GM13977 (cell line): ENCODE data around the gene CTBP2.
A peak's percentile ranks its signal among the peaks of the same experiment; 100 is the strongest.

Source experiments
- DNase-seq: peaks from one replicate; pipeline ENCODE4 v3.0.0; 2012; ENCODE audit warnings: low spot score
- in situ Hi-C: fragments of 300-500 bp; cut with MboI; formaldehyde crosslinking; loops from one replicate; pipeline ENCODE4 v1.12.0; 2022; ENCODE audit warnings: low sequenced_read_pairs, low pct_unique_long_range_greater_than_20kb, mixed read lengths, inconsistent platforms; ENCODE audit not compliant: unreplicated experiment
- TF ChIP-seq, protein P1 (sequence below): IDR thresholded peaks from 2 replicates; pipeline ENCODE4 v1.5.1; 2012; ENCODE audit warnings: mild to moderate bottlenecking, control low read depth; ENCODE audit not compliant: insufficient read depth; ENCODE audit errors: extremely low read depth, missing control alignments

CTBP2 gene

DNA sequence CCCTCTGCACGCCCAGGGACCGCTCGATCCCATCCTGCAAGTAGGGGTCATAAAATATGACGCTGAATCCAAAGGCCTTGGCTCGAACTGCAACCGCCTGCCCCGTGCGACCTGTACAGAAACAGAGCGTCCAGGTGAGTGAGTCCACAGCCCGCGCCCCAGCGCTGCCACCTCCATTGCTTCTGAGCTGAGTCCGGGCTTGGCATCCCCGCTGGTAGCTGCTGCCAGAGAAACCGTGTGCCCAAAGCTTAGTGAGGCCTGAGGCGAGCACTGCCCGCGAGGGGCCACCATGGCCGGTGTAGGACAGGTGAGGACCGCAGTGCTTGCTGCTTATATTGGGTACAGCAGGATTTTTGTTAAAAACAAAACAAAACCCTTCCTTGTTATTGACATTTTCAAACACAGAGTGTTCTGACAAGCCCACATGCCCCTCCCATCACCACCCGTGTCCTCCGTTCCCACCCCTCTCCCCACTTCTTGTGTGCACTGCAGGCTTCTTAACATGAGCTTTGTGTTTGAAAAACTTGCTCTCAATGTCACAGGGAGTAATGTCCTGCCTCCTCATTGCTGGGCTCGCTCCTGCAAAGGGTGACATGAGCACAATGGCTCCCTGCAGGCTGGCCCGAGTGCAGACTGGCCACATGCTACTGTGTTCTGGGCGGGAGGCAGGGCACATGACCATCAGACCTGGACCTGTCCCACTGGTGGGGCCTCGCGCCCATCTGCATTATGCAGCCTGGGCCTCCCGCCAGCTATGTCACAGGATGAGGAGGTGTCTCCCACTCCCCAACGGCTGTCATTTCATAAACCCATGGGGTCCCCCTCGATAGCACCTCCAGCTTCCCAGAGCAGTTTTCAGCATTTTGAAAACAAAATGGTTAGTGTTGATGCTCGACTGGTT is 165.5 kb downstream of the CTBP2 start:
- TF ChIP-seq, protein P1, sequence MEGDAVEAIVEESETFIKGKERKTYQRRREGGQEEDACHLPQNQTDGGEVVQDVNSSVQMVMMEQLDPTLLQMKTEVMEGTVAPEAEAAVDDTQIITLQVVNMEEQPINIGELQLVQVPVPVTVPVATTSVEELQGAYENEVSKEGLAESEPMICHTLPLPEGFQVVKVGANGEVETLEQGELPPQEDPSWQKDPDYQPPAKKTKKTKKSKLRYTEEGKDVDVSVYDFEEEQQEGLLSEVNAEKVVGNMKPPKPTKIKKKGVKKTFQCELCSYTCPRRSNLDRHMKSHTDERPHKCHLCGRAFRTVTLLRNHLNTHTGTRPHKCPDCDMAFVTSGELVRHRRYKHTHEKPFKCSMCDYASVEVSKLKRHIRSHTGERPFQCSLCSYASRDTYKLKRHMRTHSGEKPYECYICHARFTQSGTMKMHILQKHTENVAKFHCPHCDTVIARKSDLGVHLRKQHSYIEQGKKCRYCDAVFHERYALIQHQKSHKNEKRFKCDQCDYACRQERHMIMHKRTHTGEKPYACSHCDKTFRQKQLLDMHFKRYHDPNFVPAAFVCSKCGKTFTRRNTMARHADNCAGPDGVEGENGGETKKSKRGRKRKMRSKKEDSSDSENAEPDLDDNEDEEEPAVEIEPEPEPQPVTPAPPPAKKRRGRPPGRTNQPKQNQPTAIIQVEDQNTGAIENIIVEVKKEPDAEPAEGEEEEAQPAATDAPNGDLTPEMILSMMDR = no peak
- in situ Hi-C loops = no loop called here
- peak; percentile 16 for DNase-seq

DNA sequence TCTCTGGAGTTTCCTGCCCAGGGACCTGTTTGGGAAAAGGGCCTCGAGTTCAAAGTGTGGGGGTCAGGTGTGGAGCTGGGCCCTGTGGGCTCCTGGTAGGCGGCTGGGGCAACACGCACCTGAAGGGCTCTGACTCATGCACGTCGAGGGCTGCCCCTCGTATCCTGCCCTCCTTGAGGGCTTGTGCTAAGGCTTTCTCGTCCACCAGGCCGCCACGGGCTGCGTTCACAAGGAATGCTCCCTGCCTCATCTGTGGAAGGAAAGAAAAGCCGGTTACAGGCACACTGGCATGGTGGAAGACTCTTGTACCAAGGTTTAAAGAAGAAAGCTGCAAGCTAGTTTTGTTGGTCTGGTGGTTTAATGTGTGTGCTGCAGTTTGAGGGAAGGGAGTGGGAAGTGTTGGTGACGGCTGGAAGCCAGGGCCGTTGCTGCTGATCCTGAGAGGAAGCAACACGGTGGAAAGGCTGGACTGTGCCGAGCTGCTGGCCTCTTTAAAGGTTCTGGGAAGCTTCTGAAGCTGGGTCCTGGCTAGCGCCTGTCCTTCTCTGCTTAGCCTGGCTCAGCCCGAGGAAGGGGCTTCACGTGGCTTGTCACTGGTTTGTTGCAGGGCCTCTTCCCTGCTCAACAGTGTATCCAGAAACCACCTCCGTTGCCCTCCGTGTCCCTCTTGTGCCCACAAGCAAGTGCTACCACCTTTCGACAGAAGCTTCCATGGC is 166.5 kb downstream of the CTBP2 start:
- no peak for DNase-seq
- TF ChIP-seq, protein P1 = no peak
- in situ Hi-C loops = no loop called here

DNA sequence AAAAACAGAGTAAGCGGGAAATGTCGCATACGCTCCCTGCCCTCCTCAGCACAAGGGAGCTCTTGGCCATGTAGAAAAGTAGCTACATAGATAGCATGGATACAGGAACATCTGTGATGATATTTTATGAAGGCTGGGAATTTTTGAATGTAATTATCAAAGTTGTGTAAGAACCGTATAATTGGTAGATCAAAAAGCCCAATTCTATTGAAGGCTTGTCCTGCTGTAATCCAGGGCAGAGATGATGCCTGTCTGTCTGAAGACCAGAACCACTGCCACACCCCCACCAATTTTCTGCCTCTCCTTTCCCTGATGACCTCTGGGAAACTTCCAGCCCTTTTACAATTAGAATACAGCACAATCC is 167.0 kb downstream of the CTBP2 start:
- in situ Hi-C loops = no loop called here
- no peak for DNase-seq
- TF ChIP-seq, protein P1 = no peak

DNA sequence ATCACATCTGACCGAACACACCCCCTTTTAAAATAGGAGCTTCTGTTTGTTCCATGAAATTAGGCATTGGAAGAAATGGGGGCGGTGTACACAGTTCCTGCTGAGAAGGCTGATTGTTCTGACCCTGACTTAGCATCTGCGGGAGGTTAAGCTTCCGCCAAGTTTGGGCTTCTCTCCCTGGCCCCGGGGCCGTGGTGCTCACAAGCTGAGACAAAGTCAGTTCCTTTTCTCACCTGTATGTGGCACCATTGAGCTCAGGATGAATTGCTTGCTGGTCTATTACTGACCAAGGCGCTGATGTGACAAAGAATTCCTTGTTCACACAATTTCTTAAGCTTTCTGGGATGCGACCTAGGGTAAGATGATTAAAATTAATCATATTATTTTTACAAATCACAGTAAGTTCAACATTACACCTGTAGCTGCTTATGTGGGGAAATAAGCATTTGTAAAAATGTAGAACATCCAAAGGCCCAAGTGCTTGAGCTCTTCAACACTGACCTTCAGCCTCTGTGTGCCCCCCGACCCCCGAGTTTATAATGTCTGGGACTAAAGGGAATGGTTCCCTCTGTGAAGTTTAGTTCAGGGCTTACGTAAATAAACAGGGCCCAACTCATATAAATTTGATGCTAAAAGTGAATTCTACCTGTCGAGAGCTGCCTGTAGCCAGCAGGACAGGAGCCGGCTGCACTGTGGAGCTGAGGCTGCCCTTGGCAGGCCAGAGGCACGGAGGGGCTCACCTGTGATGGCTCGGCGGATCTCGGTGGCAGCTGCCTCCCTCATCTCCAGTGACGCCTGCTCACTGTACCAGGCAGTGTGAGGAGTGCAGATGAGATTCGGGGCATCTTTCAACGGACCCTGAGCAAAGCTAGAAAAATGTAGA is 167.7 kb downstream of the CTBP2 start:
- in situ Hi-C loops = no loop called here
- peak; percentile 20 for DNase-seq
- TF ChIP-seq, protein P1 = peak; percentile 42

DNA sequence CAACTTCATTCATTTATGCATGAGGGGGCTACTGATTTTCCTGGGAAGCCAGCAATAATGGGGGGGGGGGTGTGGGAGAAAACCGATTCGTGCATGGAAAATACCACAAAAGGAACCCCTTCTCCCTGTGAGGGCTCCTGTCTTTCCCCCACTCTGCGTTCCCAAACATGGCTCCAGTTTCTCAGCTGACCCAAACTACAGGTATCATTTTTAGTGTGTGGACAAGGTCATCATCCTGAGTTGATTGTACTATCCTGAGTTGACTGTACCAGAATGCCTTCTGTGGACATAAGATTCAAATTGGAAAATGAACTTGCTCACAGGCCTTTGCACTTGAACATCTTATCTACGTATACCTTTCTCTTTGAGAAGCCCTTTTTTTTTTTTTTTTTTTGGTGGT is 168.5 kb downstream of the CTBP2 start:
- TF ChIP-seq, protein P1 = no peak
- in situ Hi-C loops = no loop called here
- DNase-seq = no peak
